HG03108 (cell line): ENCODE measurements around the gene SZT2.
"Not testable (repeated sequence)": the region's sequence is repeated elsewhere in the genome, so short reads cannot be mapped to it uniquely, and the experiment has no call there.

ENCODE experiments used
- ATAC-seq: cut with Tn5 transposase; IDR thresholded peaks from one replicate; pipeline ENCODE4 v1.9.1; 2021; ENCODE audit warnings: moderate library complexity; ENCODE audit not compliant: unreplicated experiment

Gene SZT2

DNA sequence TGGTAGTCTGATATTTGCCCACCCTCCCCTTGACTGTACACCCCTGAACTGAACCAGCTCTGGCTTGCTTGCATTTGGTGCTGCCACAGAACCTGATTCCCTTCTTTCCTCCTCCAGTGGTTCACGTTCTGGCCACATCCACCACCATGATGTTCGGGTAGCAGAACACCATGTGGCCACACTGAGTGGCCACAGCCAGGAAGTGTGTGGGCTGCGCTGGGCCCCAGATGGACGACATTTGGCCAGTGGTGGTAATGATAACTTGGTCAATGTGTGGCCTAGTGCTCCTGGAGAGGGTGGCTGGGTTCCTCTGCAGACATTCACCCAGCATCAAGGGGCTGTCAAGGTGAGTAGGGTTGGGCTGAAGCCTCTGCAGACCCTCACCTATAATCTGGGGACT is 29.1 kb upstream of the SZT2 start:
- no peak for ATAC-seq

GRCh38 chr1:43363283-43363934 is 26.3 kb upstream of the SZT2 start:
- no peak for ATAC-seq

GRCh38 chr1:43363935-43364525 is 25.7 kb upstream of the SZT2 start:
- ATAC-seq, result no peak

DNA sequence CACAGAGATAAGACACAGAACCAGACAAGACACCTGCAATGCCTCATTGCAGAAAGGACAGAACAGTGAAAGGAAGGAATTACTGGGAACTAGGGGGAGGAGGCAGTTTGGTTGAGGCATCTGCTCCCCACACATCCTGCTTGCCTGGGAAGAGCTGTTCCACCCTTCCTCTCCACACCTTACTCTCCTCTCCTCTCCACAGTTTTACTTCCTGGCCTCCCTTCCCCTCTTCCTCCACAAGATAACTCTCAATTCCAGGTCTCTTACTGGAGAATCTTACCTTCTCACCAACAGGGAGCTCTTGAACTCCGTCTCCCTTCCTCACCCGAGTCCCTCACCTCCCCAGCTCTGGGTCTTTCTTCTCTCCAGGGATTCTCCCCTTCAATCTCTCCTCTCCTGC is 24.0 kb upstream of the SZT2 start:
- ATAC-seq, result no peak

- ATAC-seq, result no peak
These were observed 23.5 kb upstream of the SZT2 start for GRCh38 chr1:43366179-43366578.

- ATAC-seq, result no peak
These were observed 23.1 kb upstream of the SZT2 start for GRCh38 chr1:43366601-43367025.

GRCh38 chr1:43367026-43367903 is 22.4 kb upstream of the SZT2 start:
- ATAC-seq, result peak; percentile 29

GRCh38 chr1:43367904-43368645 is 21.6 kb upstream of the SZT2 start, which contains the start of gene ELOVL1:
Gene ELOVL1, minus strand, starts transcription at chr1:43368011. Its CDS starts 2,402 bp downstream, at chr1:43365609.
- peak; percentile 73 for ATAC-seq

- no peak for ATAC-seq
These were observed 21.1 kb upstream of the SZT2 start for GRCh38 chr1:43368646-43369020.

DNA sequence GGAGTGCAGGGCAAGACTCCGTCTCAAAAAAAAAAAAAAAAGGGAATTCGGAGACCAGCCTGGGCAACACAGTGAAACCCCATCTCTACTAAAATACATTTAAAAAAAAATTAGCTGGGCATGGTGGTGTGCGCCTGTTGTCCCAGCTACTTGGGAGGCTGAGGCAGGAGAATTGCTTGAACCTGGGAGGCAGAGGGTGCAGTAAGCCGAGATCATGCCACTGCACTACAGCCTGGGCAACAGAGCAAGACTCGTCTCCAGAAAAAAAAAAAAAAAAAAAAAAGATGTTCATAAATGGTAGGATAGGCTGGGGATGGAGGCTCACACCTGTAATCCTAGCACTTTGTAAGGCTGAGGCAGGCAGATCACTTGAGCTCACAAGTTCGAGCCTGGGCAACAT is 19.9 kb upstream of the SZT2 start:
- not testable (repeated sequence) for ATAC-seq

- no peak for ATAC-seq
These were observed 19.1 kb upstream of the SZT2 start for GRCh38 chr1:43370564-43370963.

DNA sequence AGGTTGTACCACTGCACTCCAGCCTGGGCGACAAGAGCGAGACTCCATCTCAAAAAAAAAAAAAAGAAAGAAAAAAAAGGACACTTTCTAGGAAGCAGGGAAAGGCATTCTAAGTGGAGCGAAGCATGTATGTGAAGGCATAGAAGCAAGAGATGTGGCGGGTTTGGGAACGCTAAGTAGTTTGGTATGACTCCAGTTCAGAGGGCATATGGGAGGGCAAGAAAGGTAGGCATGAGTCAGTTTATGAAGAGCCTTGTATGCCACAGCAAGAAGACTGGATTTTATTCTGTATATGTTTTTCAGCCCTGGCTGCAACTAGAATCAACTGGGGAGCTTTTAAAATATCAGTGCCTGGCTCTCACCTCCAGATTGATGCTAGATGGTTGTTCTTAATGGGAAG is 17.5 kb upstream of the SZT2 start:
- ATAC-seq, result no peak

GRCh38 chr1:43373066-43373940 is 16.4 kb upstream of the SZT2 start:
- no peak for ATAC-seq

DNA sequence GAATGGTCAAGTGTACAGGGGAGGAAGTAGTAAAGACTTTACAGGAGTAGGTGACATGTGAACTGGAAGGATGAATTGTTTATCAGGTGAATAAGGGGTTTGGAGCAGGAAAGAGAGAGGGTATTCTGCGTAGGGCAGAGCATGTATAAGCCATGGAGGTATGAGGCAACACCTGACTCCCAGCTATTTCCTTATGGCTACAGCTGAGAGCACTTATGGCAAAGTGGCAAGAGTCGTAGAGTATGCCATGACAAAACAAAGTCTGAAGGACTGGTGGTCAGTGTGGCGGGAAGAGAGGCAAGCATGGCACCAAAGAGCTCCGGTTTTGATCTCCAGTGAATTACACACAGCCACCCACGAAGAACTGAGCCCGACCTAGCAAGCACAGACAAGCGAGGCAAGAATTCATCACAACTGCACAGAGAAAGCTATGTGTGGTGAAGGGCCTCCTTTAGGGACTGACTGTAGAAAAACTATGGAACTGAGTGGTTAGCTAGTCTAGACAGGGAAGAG is 12.9 kb upstream of the SZT2 start:
- ATAC-seq, result no peak

- ATAC-seq, result no peak
These were observed 11.9 kb upstream of the SZT2 start for GRCh38 chr1:43377831-43378230.

DNA sequence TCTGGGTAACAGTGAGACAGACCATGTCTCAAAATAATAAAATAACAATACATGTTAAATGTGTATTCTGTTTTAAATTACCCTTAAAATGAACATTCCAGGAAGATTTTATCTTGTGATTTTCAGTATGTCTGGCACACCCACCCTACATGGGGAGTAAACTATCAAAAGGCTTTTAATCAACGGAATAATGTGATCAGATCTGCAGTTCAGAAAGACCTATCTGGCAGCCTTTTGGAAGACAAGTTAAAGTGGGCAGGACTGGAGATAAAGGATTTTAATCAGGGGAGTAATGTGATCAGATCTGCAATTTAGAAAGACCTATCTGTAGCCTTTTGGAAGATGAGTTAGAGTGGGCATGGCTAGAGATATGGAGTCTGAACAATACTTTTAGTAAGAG is 10.2 kb upstream of the SZT2 start:
- ATAC-seq, result no peak

DNA sequence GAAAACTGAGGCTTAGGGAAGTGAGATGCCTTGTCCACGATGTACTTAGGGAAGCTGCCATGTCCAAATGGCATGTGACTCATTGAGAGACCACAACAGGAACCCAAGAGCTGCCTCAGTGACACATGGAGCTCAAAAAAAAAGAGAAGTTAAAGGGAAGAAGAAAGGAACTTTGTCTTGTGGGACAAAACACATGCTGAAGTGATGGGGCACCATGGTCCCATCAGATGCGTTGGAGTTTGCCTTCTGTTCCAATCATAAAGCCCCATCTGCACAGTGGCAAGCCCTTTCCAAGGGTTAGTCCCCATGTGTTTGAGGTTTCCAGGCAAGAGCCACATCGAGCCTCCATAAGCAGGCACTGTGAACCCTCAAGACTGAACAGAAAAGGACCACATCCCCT is 8.1 kb upstream of the SZT2 start:
- no peak for ATAC-seq

DNA sequence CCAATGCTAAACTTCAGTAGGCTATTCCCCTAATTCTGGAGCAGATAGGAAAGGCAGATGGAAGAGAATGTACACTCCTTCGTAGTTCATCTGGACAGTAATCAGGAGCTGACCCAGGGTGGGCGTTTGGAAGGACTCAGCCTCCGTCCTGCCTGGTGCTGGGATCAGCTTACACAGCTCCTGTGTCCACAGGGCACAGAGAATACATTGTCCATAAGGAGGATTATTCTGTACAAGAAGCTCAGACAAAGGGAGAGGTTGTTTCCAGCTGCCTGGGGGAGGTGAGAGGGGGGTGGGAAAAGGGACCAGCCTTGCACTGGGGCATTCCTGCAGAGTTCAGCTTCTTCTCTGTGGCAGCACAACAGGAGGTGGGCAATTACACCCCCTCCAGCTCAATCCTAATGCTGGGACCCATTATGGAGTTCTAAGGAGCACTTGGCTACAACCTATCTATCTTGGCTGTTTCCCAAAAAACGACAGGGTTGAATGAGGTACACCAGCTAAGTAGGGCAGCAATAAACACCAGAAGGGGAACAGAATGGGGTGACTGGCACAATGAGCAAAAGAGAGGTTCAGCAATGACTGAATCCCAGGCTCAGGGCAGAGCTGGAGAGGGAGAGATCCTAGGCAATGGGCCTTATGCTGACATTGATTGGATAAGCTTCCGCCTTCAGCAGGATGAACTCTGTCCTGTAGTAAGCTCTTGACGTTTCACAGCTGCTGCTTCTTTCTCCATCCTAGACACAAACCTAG is 7.5 kb upstream of the SZT2 start:
- no peak for ATAC-seq

DNA sequence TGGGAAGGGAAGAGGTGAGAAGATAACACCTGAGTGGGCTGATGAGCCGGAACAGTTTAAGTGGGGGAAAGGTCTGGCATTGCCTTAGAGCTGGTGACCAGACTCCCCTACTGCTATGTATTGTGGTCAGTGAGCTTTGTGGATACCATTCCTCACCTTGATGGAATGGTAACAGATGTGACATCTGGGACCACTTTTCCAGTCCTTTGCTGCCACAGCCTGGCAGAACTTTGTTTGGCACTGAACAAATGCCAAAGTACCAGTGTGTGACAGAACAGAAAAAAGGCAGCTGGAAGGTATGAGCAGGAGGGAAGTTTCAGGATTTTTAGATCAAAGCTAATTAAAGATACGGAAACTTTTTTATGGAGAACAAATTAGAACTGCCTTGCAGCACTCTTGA is 6.2 kb upstream of the SZT2 start:
- ATAC-seq, result no peak
